SK-N-SH treated with all-trans-retinoic acid at 6 μM for 48 hours (cell line): ENCODE data around the gene FBXW2.

ENCODE experiments used
- ATAC-seq: fragments of 200-7000 bp; cut with Tn5 transposase; 3 replicates; pipeline ENCODE4 v1.9.1; 2020; ENCODE audit warnings: mild to moderate bottlenecking, moderate library complexity
- ARNTL ChIP-seq: fragments of 450-650 bp; formaldehyde crosslinking; IDR thresholded peaks from 2 replicates; pipeline ENCODE4 v1.5.0; 2020; ENCODE audit warnings: low read depth, mild to moderate bottlenecking, moderate library complexity, borderline replicate concordance
- BACH2 ChIP-seq: fragments of 250-450 bp; sonication (Bioruptor Pico); IDR thresholded peaks from 2 replicates; pipeline ENCODE4 v1.9.0; 2021; ENCODE audit warnings: mild to moderate bottlenecking, borderline replicate concordance
- CSDC2 ChIP-seq: fragments of 250-450 bp; sonication (Bioruptor Pico); IDR thresholded peaks from 2 replicates; pipeline ENCODE4 v1.5.0; 2020; ENCODE audit warnings: mild to moderate bottlenecking, moderate library complexity
- ESRRG ChIP-seq: fragments of 250-450 bp; sonication (Bioruptor Pico); IDR thresholded peaks from 2 replicates; pipeline ENCODE4 v1.6.1; 2021; ENCODE audit warnings: mild to moderate bottlenecking
- GLIS3 ChIP-seq: fragments of 250-450 bp; sonication (Bioruptor Pico); IDR thresholded peaks from 2 replicates; pipeline ENCODE4 v1.5.0; 2020; ENCODE audit warnings: mild to moderate bottlenecking, moderate library complexity
- ISL1 ChIP-seq: fragments of 250-450 bp; sonication (Bioruptor Pico); IDR thresholded peaks from 2 replicates; pipeline ENCODE4 v2.1.2; 2022; ENCODE audit warnings: mild to moderate bottlenecking, moderate library complexity
- OSR1 ChIP-seq: fragments of 250-450 bp; sonication (Bioruptor Pico); IDR thresholded peaks from 2 replicates; pipeline ENCODE4 v1.8.0; 2022; ENCODE audit warnings: moderate library complexity, mild to moderate bottlenecking, inconsistent platforms
- PPARA ChIP-seq: fragments of 250-450 bp; sonication (Bioruptor Pico); IDR thresholded peaks from 2 replicates; pipeline ENCODE4 v1.5.0; 2020; ENCODE audit warnings: mild to moderate bottlenecking, borderline replicate concordance
- RARB ChIP-seq: fragments of 250-450 bp; sonication (Bioruptor Pico); IDR thresholded peaks from 2 replicates; pipeline ENCODE4 v1.8.0; 2021; ENCODE audit warnings: mild to moderate bottlenecking, moderate library complexity
- SNAI2 ChIP-seq: fragments of 250-450 bp; sonication (Bioruptor Pico); IDR thresholded peaks from 2 replicates; pipeline ENCODE4 v1.5.0; 2020; ENCODE audit warnings: mild to moderate bottlenecking, moderate library complexity
- TOX ChIP-seq: fragments of 250-450 bp; sonication (Bioruptor Pico); IDR thresholded peaks from 2 replicates; pipeline ENCODE4 v1.8.0; 2021; ENCODE audit warnings: mild to moderate bottlenecking, moderate library complexity, borderline replicate concordance
- ZC3H10 ChIP-seq: fragments of 250-450 bp; sonication (Bioruptor Pico); IDR thresholded peaks from 2 replicates; pipeline ENCODE4 v1.5.1; 2021; ENCODE audit warnings: mild to moderate bottlenecking, moderate library complexity
- ZFP3 ChIP-seq: fragments of 250-450 bp; sonication (Bioruptor Pico); IDR thresholded peaks from 2 replicates; pipeline ENCODE4 v1.5.0; 2020; ENCODE audit warnings: mild to moderate bottlenecking, moderate library complexity
- ZFP30 ChIP-seq: fragments of 450-650 bp; formaldehyde crosslinking; IDR thresholded peaks from 2 replicates; pipeline ENCODE4 v1.5.0; 2022; ENCODE audit warnings: mild to moderate bottlenecking, moderate library complexity
- ZNF565 ChIP-seq: fragments of 450-650 bp; formaldehyde crosslinking; conservative IDR thresholded peaks from 2 replicates; pipeline ENCODE4 v1.5.0; 2020; ENCODE audit warnings: low read depth, mild to moderate bottlenecking, moderate library complexity
- ZNF70 ChIP-seq: fragments of 450-650 bp; formaldehyde crosslinking; IDR thresholded peaks from 2 replicates; pipeline ENCODE4 v1.5.0; 2020; ENCODE audit warnings: mild to moderate bottlenecking, moderate library complexity
- TF ChIP-seq, protein P1 (sequence below): fragments of 250-450 bp; sonication (Bioruptor Pico); IDR thresholded peaks from 2 replicates; pipeline ENCODE4 v1.5.0; 2020; ENCODE audit warnings: mild to moderate bottlenecking, moderate library complexity
- TF ChIP-seq, protein P2 (sequence below): fragments of 250-450 bp; sonication (Bioruptor Pico); IDR thresholded peaks from 2 replicates; pipeline ENCODE4 v1.8.0; 2021; ENCODE audit warnings: low read depth, mild to moderate bottlenecking, moderate library complexity, borderline replicate concordance
- TF ChIP-seq, protein P3 (sequence below): fragments of 250-450 bp; sonication (Bioruptor Pico); IDR thresholded peaks from 2 replicates; pipeline ENCODE4 v1.8.0; 2020; ENCODE audit warnings: mild to moderate bottlenecking, moderate library complexity, borderline replicate concordance

The FBXW2 gene

DNA sequence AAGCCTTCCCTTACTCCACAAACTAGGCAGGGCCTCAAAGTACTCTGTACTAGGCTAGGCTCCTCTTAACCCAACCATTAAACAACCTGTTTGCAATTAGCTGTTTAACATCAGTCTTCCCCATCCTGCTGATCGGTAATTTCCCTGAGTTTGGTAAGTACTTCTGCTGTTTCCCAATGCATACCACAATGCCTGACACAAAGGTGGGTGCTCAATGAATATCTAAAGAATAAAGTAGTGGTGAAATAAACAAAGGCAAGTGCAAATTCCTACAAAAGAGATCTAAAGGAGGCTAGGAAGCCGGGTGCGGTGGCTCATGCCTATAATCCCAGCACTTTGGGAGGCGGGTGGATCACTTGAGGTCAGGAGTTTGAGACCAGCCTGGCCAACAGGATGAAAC is 25.0 kb downstream of the FBXW2 start:
- TF ChIP-seq ZNF70 (CRISPR knock-in tag) (no peak), ISL1 (CRISPR knock-in tag) (no peak), OSR1 (CRISPR knock-in tag) (no peak), ZFP3 (CRISPR knock-in tag) (no peak), SNAI2 (CRISPR knock-in tag) (no peak), TOX (CRISPR knock-in tag) (no peak), PPARA (no peak), CSDC2 (no peak), ESRRG (no peak), ZNF565 (CRISPR knock-in tag) (no peak), ARNTL (no peak), BACH2 (no peak), ZC3H10 (CRISPR knock-in tag) (no peak), RARB (no peak), ZFP30 (no peak)
- TF ChIP-seq, protein P1, sequence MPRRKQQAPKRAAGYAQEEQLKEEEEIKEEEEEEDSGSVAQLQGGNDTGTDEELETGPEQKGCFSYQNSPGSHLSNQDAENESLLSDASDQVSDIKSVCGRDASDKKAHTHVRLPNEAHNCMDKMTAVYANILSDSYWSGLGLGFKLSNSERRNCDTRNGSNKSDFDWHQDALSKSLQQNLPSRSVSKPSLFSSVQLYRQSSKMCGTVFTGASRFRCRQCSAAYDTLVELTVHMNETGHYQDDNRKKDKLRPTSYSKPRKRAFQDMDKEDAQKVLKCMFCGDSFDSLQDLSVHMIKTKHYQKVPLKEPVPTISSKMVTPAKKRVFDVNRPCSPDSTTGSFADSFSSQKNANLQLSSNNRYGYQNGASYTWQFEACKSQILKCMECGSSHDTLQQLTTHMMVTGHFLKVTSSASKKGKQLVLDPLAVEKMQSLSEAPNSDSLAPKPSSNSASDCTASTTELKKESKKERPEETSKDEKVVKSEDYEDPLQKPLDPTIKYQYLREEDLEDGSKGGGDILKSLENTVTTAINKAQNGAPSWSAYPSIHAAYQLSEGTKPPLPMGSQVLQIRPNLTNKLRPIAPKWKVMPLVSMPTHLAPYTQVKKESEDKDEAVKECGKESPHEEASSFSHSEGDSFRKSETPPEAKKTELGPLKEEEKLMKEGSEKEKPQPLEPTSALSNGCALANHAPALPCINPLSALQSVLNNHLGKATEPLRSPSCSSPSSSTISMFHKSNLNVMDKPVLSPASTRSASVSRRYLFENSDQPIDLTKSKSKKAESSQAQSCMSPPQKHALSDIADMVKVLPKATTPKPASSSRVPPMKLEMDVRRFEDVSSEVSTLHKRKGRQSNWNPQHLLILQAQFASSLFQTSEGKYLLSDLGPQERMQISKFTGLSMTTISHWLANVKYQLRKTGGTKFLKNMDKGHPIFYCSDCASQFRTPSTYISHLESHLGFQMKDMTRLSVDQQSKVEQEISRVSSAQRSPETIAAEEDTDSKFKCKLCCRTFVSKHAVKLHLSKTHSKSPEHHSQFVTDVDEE (CRISPR knock-in tag): no peak
- TF ChIP-seq, protein P2, sequence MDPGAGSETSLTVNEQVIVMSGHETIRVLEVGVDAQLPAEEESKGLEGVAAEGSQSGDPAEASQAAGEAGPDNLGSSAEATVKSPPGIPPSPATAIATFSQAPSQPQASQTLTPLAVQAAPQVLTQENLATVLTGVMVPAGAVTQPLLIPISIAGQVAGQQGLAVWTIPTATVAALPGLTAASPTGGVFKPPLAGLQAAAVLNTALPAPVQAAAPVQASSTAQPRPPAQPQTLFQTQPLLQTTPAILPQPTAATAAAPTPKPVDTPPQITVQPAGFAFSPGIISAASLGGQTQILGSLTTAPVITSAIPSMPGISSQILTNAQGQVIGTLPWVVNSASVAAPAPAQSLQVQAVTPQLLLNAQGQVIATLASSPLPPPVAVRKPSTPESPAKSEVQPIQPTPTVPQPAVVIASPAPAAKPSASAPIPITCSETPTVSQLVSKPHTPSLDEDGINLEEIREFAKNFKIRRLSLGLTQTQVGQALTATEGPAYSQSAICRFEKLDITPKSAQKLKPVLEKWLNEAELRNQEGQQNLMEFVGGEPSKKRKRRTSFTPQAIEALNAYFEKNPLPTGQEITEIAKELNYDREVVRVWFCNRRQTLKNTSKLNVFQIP (CRISPR knock-in tag): no peak
- TF ChIP-seq, protein P3, sequence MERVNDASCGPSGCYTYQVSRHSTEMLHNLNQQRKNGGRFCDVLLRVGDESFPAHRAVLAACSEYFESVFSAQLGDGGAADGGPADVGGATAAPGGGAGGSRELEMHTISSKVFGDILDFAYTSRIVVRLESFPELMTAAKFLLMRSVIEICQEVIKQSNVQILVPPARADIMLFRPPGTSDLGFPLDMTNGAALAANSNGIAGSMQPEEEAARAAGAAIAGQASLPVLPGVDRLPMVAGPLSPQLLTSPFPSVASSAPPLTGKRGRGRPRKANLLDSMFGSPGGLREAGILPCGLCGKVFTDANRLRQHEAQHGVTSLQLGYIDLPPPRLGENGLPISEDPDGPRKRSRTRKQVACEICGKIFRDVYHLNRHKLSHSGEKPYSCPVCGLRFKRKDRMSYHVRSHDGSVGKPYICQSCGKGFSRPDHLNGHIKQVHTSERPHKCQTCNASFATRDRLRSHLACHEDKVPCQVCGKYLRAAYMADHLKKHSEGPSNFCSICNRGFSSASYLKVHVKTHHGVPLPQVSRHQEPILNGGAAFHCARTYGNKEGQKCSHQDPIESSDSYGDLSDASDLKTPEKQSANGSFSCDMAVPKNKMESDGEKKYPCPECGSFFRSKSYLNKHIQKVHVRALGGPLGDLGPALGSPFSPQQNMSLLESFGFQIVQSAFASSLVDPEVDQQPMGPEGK (CRISPR knock-in tag): no peak
- ATAC-seq: no peak

DNA sequence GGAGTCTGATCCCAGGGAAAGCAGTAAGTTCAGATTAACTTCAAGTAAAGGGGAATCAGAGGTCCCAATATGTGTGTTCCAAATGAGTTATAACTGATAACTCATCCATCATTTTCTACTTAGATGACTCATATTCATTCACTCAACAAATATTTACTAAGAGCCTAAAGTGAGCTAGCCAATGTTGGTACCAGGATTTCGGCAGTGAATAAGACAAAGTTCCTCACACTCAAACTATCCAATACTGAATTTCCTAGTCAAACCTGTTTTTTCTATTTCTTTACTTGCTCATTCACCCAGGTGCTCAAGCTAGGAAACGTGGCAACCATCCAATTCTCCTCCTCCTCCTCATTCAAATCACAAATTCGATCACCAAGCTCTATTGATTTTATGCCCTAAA is 25.8 kb downstream of the FBXW2 start:
- TF ChIP-seq, protein P1 (CRISPR knock-in tag): no peak
- peak; percentile 54; the same call in 1 of the 2 replicates for TF ChIP-seq ISL1 (CRISPR knock-in tag)
- TF ChIP-seq, all 23 proteins: peak for 1
- ATAC-seq: no peak

DNA sequence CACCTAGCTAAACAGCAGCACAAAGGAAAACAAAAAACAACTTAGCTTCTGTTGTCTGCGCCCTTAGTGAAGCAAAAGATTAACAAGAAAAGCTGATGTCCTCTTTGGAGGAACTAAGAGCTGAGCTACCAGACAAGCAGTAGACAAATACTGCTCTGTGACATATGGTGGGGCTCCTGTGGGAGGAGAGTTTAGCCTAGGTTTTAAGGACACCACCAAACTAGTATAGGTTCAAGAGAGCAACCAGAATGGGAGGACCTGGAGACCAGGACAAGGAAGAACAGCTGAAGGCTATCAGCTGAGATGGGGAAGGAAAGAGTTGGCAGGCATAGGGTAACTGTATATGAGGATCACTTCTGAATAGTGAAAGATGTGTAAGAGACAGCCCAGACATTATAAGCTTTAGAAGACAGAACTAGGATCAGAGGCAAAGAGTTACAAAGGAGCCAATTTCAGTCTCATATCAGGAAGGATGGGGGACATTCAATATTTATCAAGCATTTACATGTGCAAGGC is 27.2 kb downstream of the FBXW2 start:
- TF ChIP-seq ZNF70 (CRISPR knock-in tag): no peak
- TF ChIP-seq GLIS3 (CRISPR knock-in tag): no peak
- TF ChIP-seq, protein P2 (CRISPR knock-in tag): no peak
- no peak for TF ChIP-seq BACH2
- TF ChIP-seq ZNF565 (CRISPR knock-in tag): no peak
- TF ChIP-seq OSR1 (CRISPR knock-in tag): no peak
- no peak for TF ChIP-seq RARB
- no peak for TF ChIP-seq PPARA
- ATAC-seq: no peak
